Activated CD8-positive, alpha-beta memory T cell treated with anti-CD3 and anti-CD28 coated beads, Interleukin-2, amount 10 ng/mL, durations not matched to agents 7 days and 5 days (primary cell): ENCODE results near the gene PARD6A. TPM values are rescaled to one million over a fixed set of nuclear protein-coding genes. Genes with fewer than 3 reads are reported as not detected.

Experiments used
- ATAC-seq: fragments of 150-1000 bp; cut with Tn5 transposase; one replicate; pipeline ENCODE4 v1.10.0; 2021; ENCODE audit warnings: moderate library complexity
- CTCF ChIA-PET: fragments of 350-600 bp; sonication (Branson Sonifier 250); formaldehyde crosslinking; loops from one replicate; lab custom pipeline; 2021; ENCODE audit warnings: antibody characterized with exemption; lab: Charles Lee
- DNase-seq: peaks from one replicate; pipeline ENCODE4 v3.0.0-alpha.2; 2020
- H3K27ac Mint-ChIP-seq: one replicate; pipeline ENCODE4 v1.8.0; 2021; ENCODE audit warnings: mild to moderate bottlenecking, mixed read lengths
- H3K27me3 Mint-ChIP-seq: one replicate; pipeline ENCODE4 v1.8.0; 2021; ENCODE audit warnings: mixed read lengths
- H3K36me3 Mint-ChIP-seq: one replicate; pipeline ENCODE4 v1.8.0; 2021; ENCODE audit warnings: mild to moderate bottlenecking, mixed read lengths
- H3K4me1 Mint-ChIP-seq: one replicate; pipeline ENCODE4 v1.8.0; 2021; ENCODE audit warnings: mixed read lengths
- H3K4me3 Mint-ChIP-seq: one replicate; pipeline ENCODE4 v1.8.0; 2021; ENCODE audit warnings: mild to moderate bottlenecking, moderate library complexity, mixed read lengths
- H3K9me3 Mint-ChIP-seq: one replicate; pipeline ENCODE4 v1.8.0; 2022; ENCODE audit warnings: low read depth, mixed read lengths
- total RNA-seq, 2 experiments: library from RNA; stranded (reverse); gene quantifications; one replicate each; pipeline ENCODE4 v1.2.3, GENCODE V29; 2021

PARD6A gene
- total RNA-seq, 2 experiments from 2014 or later, result 15.2 to 15.5 TPM

GRCh38 chr16:67664871-67665270 is 4.1 kb downstream of the PARD6A start:
- H3K4me3 Mint-ChIP-seq, result no peak overlapping the region
- CTCF ChIA-PET, result interaction anchor here (0.9 to 17.7 kb wide), 6 partner anchors 14 to 170 kb away, joined by 3 to 199 read pairs (median 16); partner anchors contain the start of genes CARMIL2, RANBP10 and TSNAXIP1
- H3K27me3 Mint-ChIP-seq, result no peaks in the 10 kb centered on the region
- H3K27ac Mint-ChIP-seq, result no peak overlapping the region
- no peaks in the 10 kb centered on the region for H3K36me3 Mint-ChIP-seq
- peaks cover 22% of the 10 kb centered on the region for H3K4me1 Mint-ChIP-seq
- DNase-seq (no peak), ATAC-seq (no peak)
- no peaks in the 10 kb centered on the region for H3K9me3 Mint-ChIP-seq

- no peak for DNase-seq
- Mint-ChIP-seq H3K27ac (no peak overlapping the region), H3K4me3 (peak overlapping the region; percentile 70), H3K9me3 (no peaks in the 10 kb centered on the region), H3K27me3 (no peaks in the 10 kb centered on the region), H3K36me3 (no peaks in the 10 kb centered on the region), H3K4me1 (peaks cover 22% of the 10 kb centered on the region)
- CTCF ChIA-PET, result interaction anchor here (0.9 to 17.7 kb wide), 8 partner anchors 15 to 184 kb away, joined by 3 to 199 read pairs (median 4); partner anchors contain the start of genes ATP6V0D1 and CARMIL2
- no peak for ATAC-seq
These were observed 4.8 kb downstream of the PARD6A start for GRCh38 chr16:67665598-67665997.

- peak; percentile 41 for DNase-seq
- no peaks in the 10 kb centered on the region for H3K9me3 Mint-ChIP-seq
- H3K4me3 Mint-ChIP-seq, result peak overlapping the region; percentile 76
- ATAC-seq, result peak; percentile 24
- no peaks in the 10 kb centered on the region for H3K36me3 Mint-ChIP-seq
- peaks cover 21% of the 10 kb centered on the region for H3K4me1 Mint-ChIP-seq
- H3K27me3 Mint-ChIP-seq, result no peaks in the 10 kb centered on the region
- CTCF ChIA-PET, result interaction anchor here (0.9 to 17.7 kb wide), 11 partner anchors 17 to 270 kb away, joined by 3 to 199 read pairs (median 4); partner anchors contain the start of genes ATP6V0D1, CARMIL2 and PSMB10
- no peak overlapping the region for H3K27ac Mint-ChIP-seq
These were observed 5.3 kb downstream of the PARD6A start for GRCh38 chr16:67666032-67666551.

GRCh38 chr16:67666559-67667452 is 6.0 kb downstream of the PARD6A start, which contains the start of the genes C16orf86 and ENKD1:
TSS of gene C16orf86 (plus strand) at chr16:67666814. CDS start at chr16:67666971, 157 bp downstream.
TSS of gene ENKD1 (minus strand) at chr16:67666750. CDS start at chr16:67666442, 308 bp downstream.
- no peaks in the 10 kb centered on the region for H3K27me3 Mint-ChIP-seq
- peak within 1 kb of the TSS; percentile 76 for H3K4me3 Mint-ChIP-seq
- H3K4me1 Mint-ChIP-seq, result peaks cover 13% of the 10 kb centered on the region
- H3K36me3 Mint-ChIP-seq, result no peaks in the 10 kb centered on the region
- no peaks in the 10 kb centered on the region for H3K9me3 Mint-ChIP-seq
- CTCF ChIA-PET, result interaction anchor here (0.7 to 17.7 kb wide), 24 partner anchors 8 to 269 kb away, joined by 3 to 199 read pairs (median 4); partner anchors contain the start of genes ATP6V0D1, CARMIL2, CTCF and PSMB10
- DNase-seq (peak; percentile 89), ATAC-seq (peak; percentile 76)
- peak within 1 kb of the TSS; percentile 77 for H3K27ac Mint-ChIP-seq

GRCh38 chr16:67667453-67667816 is 6.7 kb downstream of the PARD6A start:
- Mint-ChIP-seq H3K27ac (peak overlapping the region; percentile 77), H3K4me1 (peaks cover 12% of the 10 kb centered on the region), H3K9me3 (no peaks in the 10 kb centered on the region), H3K27me3 (no peaks in the 10 kb centered on the region), H3K4me3 (peak overlapping the region; percentile 76), H3K36me3 (no peaks in the 10 kb centered on the region)
- CTCF ChIA-PET, result interaction anchor here (0.7 to 17.7 kb wide), 22 partner anchors 9 to 269 kb away, joined by 3 to 199 read pairs (median 4); partner anchors contain the start of genes ATP6V0D1, CARMIL2, CTCF and PSMB10
- no peak for ATAC-seq
- DNase-seq, result no peak

GRCh38 chr16:67667817-67668494 is 7.2 kb downstream of the PARD6A start:
- peaks cover 12% of the 10 kb centered on the region for H3K4me1 Mint-ChIP-seq

GRCh38 chr16:67668495-67669157 is 7.9 kb downstream of the PARD6A start:
- H3K4me3 Mint-ChIP-seq, result no peak overlapping the region
- H3K9me3 Mint-ChIP-seq, result no peaks in the 10 kb centered on the region
- no peaks in the 10 kb centered on the region for H3K27me3 Mint-ChIP-seq
- peaks cover 12% of the 10 kb centered on the region for H3K4me1 Mint-ChIP-seq
- ATAC-seq (no peak), DNase-seq (peak; percentile 58)
- H3K36me3 Mint-ChIP-seq, result no peaks in the 10 kb centered on the region
- CTCF ChIA-PET, result interaction anchor here (0.6 to 17.7 kb wide), 18 partner anchors 10 to 267 kb away, joined by 3 to 199 read pairs (median 4); partner anchors contain the start of genes ATP6V0D1 and CARMIL2
- peak overlapping the region; percentile 57 for H3K27ac Mint-ChIP-seq

More at GRCh38 chr16:67667817-67668494, 7.2 kb downstream of the PARD6A start:
- ATAC-seq (peak; percentile 81), DNase-seq (peak; percentile 90)
- Mint-ChIP-seq H3K36me3 (no peaks in the 10 kb centered on the region), H3K9me3 (no peaks in the 10 kb centered on the region), H3K4me3 (no peak overlapping the region), H3K27me3 (no peaks in the 10 kb centered on the region), H3K27ac (no peak overlapping the region)
- CTCF ChIA-PET, result interaction anchor here (0.6 to 17.7 kb wide), 27 partner anchors 9 to 268 kb away, joined by 3 to 199 read pairs (median 4); partner anchors contain the start of genes ATP6V0D1, CARMIL2, CTCF and RANBP10

- Mint-ChIP-seq H3K4me1 (peaks cover 12% of the 10 kb centered on the region), H3K36me3 (no peaks in the 10 kb centered on the region), H3K27me3 (no peaks in the 10 kb centered on the region), H3K4me3 (no peak overlapping the region), H3K27ac (no peak overlapping the region), H3K9me3 (no peaks in the 10 kb centered on the region)
- ATAC-seq (no peak), DNase-seq (no peak)
- CTCF ChIA-PET, result interaction anchor here (0.6 to 17.7 kb wide), 9 partner anchors 9 to 164 kb away, joined by 3 to 199 read pairs (median 5); partner anchors contain the start of gene ACD
These were observed 8.8 kb downstream of the PARD6A start for GRCh38 chr16:67669499-67670101.

- CTCF ChIA-PET, result interaction anchor here (0.6 to 17.7 kb wide), 29 partner anchors 9 to 263 kb away, joined by 3 to 199 read pairs (median 5); partner anchors contain the start of genes ACD, CARMIL2, CENPT and NUTF2
- Mint-ChIP-seq H3K4me1 (peaks cover 4% of the 10 kb centered on the region), H3K27me3 (no peaks in the 10 kb centered on the region), H3K36me3 (no peaks in the 10 kb centered on the region), H3K4me3 (no peak overlapping the region), H3K9me3 (no peaks in the 10 kb centered on the region), H3K27ac (no peak overlapping the region)
- ATAC-seq (no peak), DNase-seq (no peak)
These were observed 11.5 kb downstream of the PARD6A start for GRCh38 chr16:67672306-67672705.

GRCh38 chr16:67672739-67673662 is 12.2 kb downstream of the PARD6A start:
- H3K27me3 Mint-ChIP-seq, result no peaks in the 10 kb centered on the region
- CTCF ChIA-PET, result interaction anchor here (0.6 to 17.7 kb wide), 30 partner anchors 8 to 262 kb away, joined by 3 to 199 read pairs (median 5); partner anchors contain the start of genes ACD, CARMIL2, CENPT and NUTF2
- no peaks in the 10 kb centered on the region for H3K36me3 Mint-ChIP-seq
- peaks cover under 1% of the 10 kb centered on the region for H3K4me1 Mint-ChIP-seq
- no peak overlapping the region for H3K4me3 Mint-ChIP-seq
- no peak overlapping the region for H3K27ac Mint-ChIP-seq
- ATAC-seq, result peak; percentile 37
- DNase-seq, result peak; percentile 70
- no peaks in the 10 kb centered on the region for H3K9me3 Mint-ChIP-seq
